Activated CD4-positive, alpha-beta T cell treated with anti-CD3 and anti-CD28 coated beads, Interleukin-2, amount 50 U/mL, for 4 hours (primary cell): ENCODE data around the gene MPP1.

Experiments
- DNase-seq, 2 experiments: peaks; one replicate each; pipeline ENCODE4 v3.0.0-alpha.2; 2020

Gene MPP1

GRCh38 chrX:154730253-154730891 lies 74.9 kb downstream of the MPP1 start:
- no peak for DNase-seq

- no peak for DNase-seq
These were observed 75.8 kb downstream of the MPP1 start for GRCh38 chrX:154729439-154729838.
